Panc1 (cell line): Measurements from ENCODE around the gene MOSMO. TPM values are rescaled to one million over a fixed set of nuclear protein-coding genes. Genes with fewer than 3 reads are reported as not detected.

Source experiments
- ATAC-seq: fragments of 200-7000 bp; cut with Tn5 transposase; 2 replicates; pipeline ENCODE4 v1.9.1; 2020; ENCODE audit warnings: mild to moderate bottlenecking, moderate library complexity
- BruUV-seq: library from RNA; stranded (reverse); fragments of 400-500 nt; replicated peaks from 2 replicates; lab custom pipeline; 2021; lab: Mats Ljungman, UMichigan
- CTCF ChIA-PET: fragments of 300-600 bp; sonication (Branson Sonifier 250); formaldehyde crosslinking; loops from one replicate; lab custom pipeline; 2022; ENCODE audit warnings: antibody characterized with exemption; lab: Charles Lee
- POLR2A ChIA-PET: fragments of 300-600 bp; sonication (Branson Sonifier 250); formaldehyde crosslinking; loops from one replicate; lab custom pipeline; 2022; ENCODE audit warnings: antibody characterized with exemption; lab: Charles Lee
- DNase-seq: peaks from one replicate; pipeline ENCODE4 v3.0.0-alpha.2; 2010; ENCODE audit warnings: low read depth, low spot score
- H3K27ac ChIP-seq: 2 replicates; pipeline ENCODE4 v1.5.1; 2011; ENCODE audit warnings: mild to moderate bottlenecking, low read length, inconsistent platforms
- H3K27me3 ChIP-seq: fragments of 200-500 bp; sonication (Bioruptor generic); 2 replicates; pipeline ENCODE4 v1.6.0; 2014; ENCODE audit warnings: low read length, inconsistent platforms; ENCODE audit not compliant: control insufficient read depth, insufficient read depth
- H3K36me3 ChIP-seq: fragments of 200-500 bp; sonication (Bioruptor generic); 2 replicates; pipeline ENCODE4 v1.5.1; 2014; ENCODE audit warnings: inconsistent platforms, mild to moderate bottlenecking, low read length, moderate library complexity; ENCODE audit not compliant: control insufficient read depth, insufficient read depth
- H3K4me1 ChIP-seq: 2 replicates; pipeline ENCODE4 v1.5.1; 2011; ENCODE audit warnings: inconsistent platforms, mild to moderate bottlenecking, low read length, moderate library complexity; ENCODE audit not compliant: control insufficient read depth, insufficient read depth
- H3K4me3 ChIP-seq, 2 experiments: 2 replicates each; pipeline ENCODE4 v1.5.1; 2011 to 2012; ENCODE audit warnings: low read depth in 2 of 2, low read length in 2 of 2, mild to moderate bottlenecking in 2 of 2, inconsistent platforms in 1 of 2, moderate library complexity in 1 of 2
- H3K9me3 ChIP-seq: fragments of 200-500 bp; sonication (Bioruptor generic); 2 replicates; pipeline ENCODE4 v1.5.1; 2014; ENCODE audit warnings: low read depth, mild to moderate bottlenecking, inconsistent platforms, low read length, moderate library complexity; ENCODE audit not compliant: control insufficient read depth, insufficient read depth
- CTCF ChIP-seq: fragments of 450-650 bp; IDR thresholded peaks from 2 replicates; pipeline ENCODE4 v1.5.1; 2017; ENCODE audit warnings: mild to moderate bottlenecking
- POLR2AphosphoS5 ChIP-seq: IDR thresholded peaks from 2 replicates; pipeline ENCODE4 v1.6.1; 2012; ENCODE audit warnings: mild to moderate bottlenecking, low read depth, low read length, moderate library complexity
- REST ChIP-seq, 2 experiments: IDR thresholded peaks; 2 replicates each; pipeline ENCODE4 v1.6.1; 2011 to 2012; ENCODE audit warnings: low read depth in 2 of 2, control low read depth in 1 of 2, low read length in 1 of 2, mild to moderate bottlenecking in 1 of 2, moderate library complexity in 1 of 2; ENCODE audit not compliant: insufficient read depth in 1 of 2
- SIN3A ChIP-seq: IDR thresholded peaks from 2 replicates; pipeline ENCODE4 v1.6.1; 2012; ENCODE audit warnings: low read depth, mild to moderate bottlenecking, low read length, moderate library complexity, borderline replicate concordance; ENCODE audit not compliant: insufficient read depth
- TCF7L2 ChIP-seq: IDR thresholded peaks from 2 replicates; pipeline ENCODE4 v1.6.1; 2011; ENCODE audit warnings: mild to moderate bottlenecking, low read depth, low read length, inconsistent platforms
- in situ Hi-C: cut with HindIII; loops from 2 replicates; pipeline ENCODE4 v1.10.0; 2016; ENCODE audit warnings: low sequenced_read_pairs, low pct_unique_long_range_greater_than_20kb
- intact Hi-C: fragments of 100-400 bp; cut with micrococcal nuclease; formaldehyde crosslinking; loops from one replicate; pipeline ENCODE4 v1.10.0; 2022; ENCODE audit not compliant: unreplicated experiment
- total RNA-seq: library from RNA; stranded (reverse); gene quantifications from one replicate; pipeline ENCODE4 v1.2.1, GENCODE V29; 2021; ENCODE audit not compliant: unreplicated experiment

The MOSMO gene
- total RNA-seq, 1 experiment from 2014 or later, result 20.6 TPM

GRCh38 chr16:21982108-21982507 lies 25.8 kb upstream of the MOSMO start:
- no peaks in the 10 kb centered on the region for H3K27me3 ChIP-seq
- H3K4me3 ChIP-seq, result no peak overlapping the region
- CTCF ChIA-PET, result interaction anchor here (0.5 kb wide), 1 partner anchor 324 kb away, joined by 5 read pairs; no protein-coding TSS in a partner anchor
- H3K27ac ChIP-seq, result no peak overlapping the region
- intact Hi-C loops, result no loop called here
- POLR2A ChIA-PET, result no interaction called here
- TF ChIP-seq TCF7L2, result no peak
- TF ChIP-seq SIN3A, result no peak
- no peak for TF ChIP-seq REST (IDR thresholded peaks at IDR 0.05; ENCODE audit: insufficient read depth in 1 of 2, low read depth in 2 of 2, low read length in 1 of 2)
- TF ChIP-seq POLR2AphosphoS5, result no peak
- TF ChIP-seq CTCF, result no peak
- no peaks in the 10 kb centered on the region for H3K9me3 ChIP-seq
- BruUV-seq, result no TSS peak
- H3K36me3 ChIP-seq, result peaks cover 50% of the 10 kb centered on the region
- ATAC-seq (no peak), DNase-seq (no peak)
- in situ Hi-C loops, result no loop called here
- H3K4me1 ChIP-seq, result no peaks in the 10 kb centered on the region

DNA sequence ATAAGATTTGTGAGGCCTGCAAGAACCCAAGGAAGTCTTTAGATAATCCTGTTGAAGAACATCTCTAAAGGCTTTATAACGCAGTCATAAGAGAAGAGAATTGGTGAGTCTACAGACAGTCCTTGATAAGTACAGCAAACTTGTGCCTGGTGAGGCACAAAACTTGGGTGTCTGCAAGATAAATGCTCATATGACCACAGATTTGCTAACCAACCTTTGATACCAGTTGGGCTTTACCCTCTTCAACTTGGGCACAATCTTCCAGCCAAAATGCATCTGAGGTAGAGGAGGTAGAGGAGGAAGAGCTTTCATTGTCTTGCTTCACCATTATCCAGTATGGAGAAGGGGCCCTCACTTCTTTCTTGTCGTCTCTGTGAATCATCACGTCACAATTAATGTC lies 23.8 kb upstream of the MOSMO start:
- DNase-seq (no peak), ATAC-seq (no peak)
- H3K4me3 ChIP-seq, result no peak overlapping the region
- no peaks in the 10 kb centered on the region for H3K27me3 ChIP-seq
- no peaks in the 10 kb centered on the region for H3K4me1 ChIP-seq
- no peaks in the 10 kb centered on the region for H3K9me3 ChIP-seq
- H3K27ac ChIP-seq, result no peak overlapping the region
- peaks cover 32% of the 10 kb centered on the region for H3K36me3 ChIP-seq
- intact Hi-C loops (no loop called here), in situ Hi-C loops (no loop called here)
- ChIA-PET POLR2A (no interaction called here), CTCF (no interaction called here)
- no TSS peak for BruUV-seq
- no peak for TF ChIP-seq SIN3A
- no peak for TF ChIP-seq CTCF
- no peak for TF ChIP-seq POLR2AphosphoS5
- TF ChIP-seq REST (IDR thresholded peaks at IDR 0.05; ENCODE audit: insufficient read depth in 1 of 2, low read depth in 2 of 2, low read length in 1 of 2), result no peak
- TF ChIP-seq TCF7L2, result no peak
